ENCODE data around the gene UGGT2. TPM values are rescaled to one million over a fixed set of nuclear protein-coding genes. Genes with fewer than 3 reads are reported as not detected.

Gene UGGT2
- total and polyA plus RNA-seq, 9 of the 15 experiments (the other 6 are each of a cell fraction or from before 2014, with no cell fraction given) = 3.5 to 24.5 (median 18.3) TPM

DNA sequence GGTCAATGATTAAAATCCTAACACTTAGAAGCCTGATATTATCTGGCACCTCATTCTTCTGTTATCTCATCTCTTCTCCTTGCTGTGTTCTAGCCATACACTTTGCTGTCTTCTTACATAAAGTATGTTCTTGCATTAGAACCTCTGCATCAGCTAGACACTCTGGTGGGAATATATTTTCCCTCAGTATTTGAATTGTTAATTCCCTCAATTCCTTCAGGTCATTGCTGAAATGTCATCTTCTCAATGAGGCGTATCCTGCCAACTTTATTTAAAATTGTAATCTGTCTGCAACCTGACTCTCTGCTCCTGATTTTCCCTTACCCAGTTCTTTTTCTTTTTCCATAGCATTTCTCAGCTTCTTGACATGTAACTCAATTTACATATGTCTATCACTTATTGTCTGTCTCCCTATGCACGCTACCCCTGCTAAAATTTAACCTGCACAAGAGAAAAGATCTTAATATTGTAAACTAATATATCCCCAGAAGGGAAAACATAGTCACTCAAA, 138.2 kb downstream of the UGGT2 start (continued):
- TF ChIP-seq, protein P1, sequence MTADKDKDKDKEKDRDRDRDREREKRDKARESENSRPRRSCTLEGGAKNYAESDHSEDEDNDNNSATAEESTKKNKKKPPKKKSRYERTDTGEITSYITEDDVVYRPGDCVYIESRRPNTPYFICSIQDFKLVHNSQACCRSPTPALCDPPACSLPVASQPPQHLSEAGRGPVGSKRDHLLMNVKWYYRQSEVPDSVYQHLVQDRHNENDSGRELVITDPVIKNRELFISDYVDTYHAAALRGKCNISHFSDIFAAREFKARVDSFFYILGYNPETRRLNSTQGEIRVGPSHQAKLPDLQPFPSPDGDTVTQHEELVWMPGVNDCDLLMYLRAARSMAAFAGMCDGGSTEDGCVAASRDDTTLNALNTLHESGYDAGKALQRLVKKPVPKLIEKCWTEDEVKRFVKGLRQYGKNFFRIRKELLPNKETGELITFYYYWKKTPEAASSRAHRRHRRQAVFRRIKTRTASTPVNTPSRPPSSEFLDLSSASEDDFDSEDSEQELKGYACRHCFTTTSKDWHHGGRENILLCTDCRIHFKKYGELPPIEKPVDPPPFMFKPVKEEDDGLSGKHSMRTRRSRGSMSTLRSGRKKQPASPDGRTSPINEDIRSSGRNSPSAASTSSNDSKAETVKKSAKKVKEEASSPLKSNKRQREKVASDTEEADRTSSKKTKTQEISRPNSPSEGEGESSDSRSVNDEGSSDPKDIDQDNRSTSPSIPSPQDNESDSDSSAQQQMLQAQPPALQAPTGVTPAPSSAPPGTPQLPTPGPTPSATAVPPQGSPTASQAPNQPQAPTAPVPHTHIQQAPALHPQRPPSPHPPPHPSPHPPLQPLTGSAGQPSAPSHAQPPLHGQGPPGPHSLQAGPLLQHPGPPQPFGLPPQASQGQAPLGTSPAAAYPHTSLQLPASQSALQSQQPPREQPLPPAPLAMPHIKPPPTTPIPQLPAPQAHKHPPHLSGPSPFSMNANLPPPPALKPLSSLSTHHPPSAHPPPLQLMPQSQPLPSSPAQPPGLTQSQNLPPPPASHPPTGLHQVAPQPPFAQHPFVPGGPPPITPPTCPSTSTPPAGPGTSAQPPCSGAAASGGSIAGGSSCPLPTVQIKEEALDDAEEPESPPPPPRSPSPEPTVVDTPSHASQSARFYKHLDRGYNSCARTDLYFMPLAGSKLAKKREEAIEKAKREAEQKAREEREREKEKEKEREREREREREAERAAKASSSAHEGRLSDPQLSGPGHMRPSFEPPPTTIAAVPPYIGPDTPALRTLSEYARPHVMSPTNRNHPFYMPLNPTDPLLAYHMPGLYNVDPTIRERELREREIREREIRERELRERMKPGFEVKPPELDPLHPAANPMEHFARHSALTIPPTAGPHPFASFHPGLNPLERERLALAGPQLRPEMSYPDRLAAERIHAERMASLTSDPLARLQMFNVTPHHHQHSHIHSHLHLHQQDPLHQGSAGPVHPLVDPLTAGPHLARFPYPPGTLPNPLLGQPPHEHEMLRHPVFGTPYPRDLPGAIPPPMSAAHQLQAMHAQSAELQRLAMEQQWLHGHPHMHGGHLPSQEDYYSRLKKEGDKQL (CRISPR knock-in tag; IDR thresholded peaks at IDR 0.05; ENCODE audit: borderline replicate concordance) = no peak
- TF ChIP-seq HEY1 (CRISPR knock-in tag; IDR thresholded peaks at IDR 0.05; ENCODE audit: borderline replicate concordance) = no peak
- TF ChIP-seq PURB (CRISPR knock-in tag; IDR thresholded peaks at IDR 0.05; ENCODE audit: low read depth) = no peak
- no peak for TF ChIP-seq PTTG1 (tag; IDR thresholded peaks at IDR 0.05; ENCODE audit: low read depth)
- TF ChIP-seq ZNF583 (CRISPR knock-in tag; IDR thresholded peaks at IDR 0.05) = no peak
- no peak for TF ChIP-seq NR3C1 (CRISPR knock-in tag; IDR thresholded peaks at IDR 0.05)
- no peak for TF ChIP-seq EZH2 (IDR thresholded peaks at IDR 0.05; ENCODE audit: borderline replicate concordance, low read depth, low read length)
- no peak for TF ChIP-seq KDM4B (IDR thresholded peaks at IDR 0.05; ENCODE audit: borderline replicate concordance in 2 of 2, low read depth in 1 of 2)
- TF ChIP-seq, protein P2, sequence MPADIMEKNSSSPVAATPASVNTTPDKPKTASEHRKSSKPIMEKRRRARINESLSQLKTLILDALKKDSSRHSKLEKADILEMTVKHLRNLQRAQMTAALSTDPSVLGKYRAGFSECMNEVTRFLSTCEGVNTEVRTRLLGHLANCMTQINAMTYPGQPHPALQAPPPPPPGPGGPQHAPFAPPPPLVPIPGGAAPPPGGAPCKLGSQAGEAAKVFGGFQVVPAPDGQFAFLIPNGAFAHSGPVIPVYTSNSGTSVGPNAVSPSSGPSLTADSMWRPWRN (IDR thresholded peaks at IDR 0.05; ENCODE audit: low read depth) = no peak
- TF ChIP-seq KHSRP (IDR thresholded peaks at IDR 0.05) = no peak
